ENCODE measurements around the gene CDK6. TPM values are rescaled to one million over a fixed set of nuclear protein-coding genes. Genes with fewer than 3 reads are reported as not detected.
A peak's percentile ranks its signal among the peaks of the same experiment; 100 is the strongest.

Gene CDK6
- total and polyA plus RNA-seq, 9 of the 15 experiments (the other 6 are each of a cell fraction or from before 2014, with no cell fraction given) = 7.6 to 109 (median 44.4) TPM

GRCh38 chr7:92835261-92835850, 1.0 kb downstream of the CDK6 start (continued):
- peak; percentile 47 for TF ChIP-seq TAF1 (IDR thresholded peaks at IDR 0.05; ENCODE audit: control insufficient read depth, extremely low read depth, insufficient read depth, low read length, severe bottlenecking)
- no peak for TF ChIP-seq RBM15 (IDR thresholded peaks at IDR 0.05; ENCODE audit: insufficient read depth, low read length)
- no peak for TF ChIP-seq DACH1 (IDR thresholded peaks at IDR 0.05; ENCODE audit: partially characterized antibody)
- TF ChIP-seq NUFIP1 (IDR thresholded peaks at IDR 0.05; ENCODE audit: partially characterized antibody) = no peak
- TF ChIP-seq HDAC1 (IDR thresholded peaks at IDR 0.05) = peak in 1 of 2 experiments; percentile 86; a peak in 2 of 4 replicates
- TF ChIP-seq EP400 (IDR thresholded peaks at IDR 0.05) = peak; percentile 78; the same call in 1 of the 2 replicates
- peak; percentile 15; the same call in 1 of the 2 replicates for TF ChIP-seq PML (IDR thresholded peaks at IDR 0.05; ENCODE audit: low read length)
- peak; percentile 60; the same call in 1 of the 2 replicates for TF ChIP-seq ELF4 (CRISPR knock-in tag; IDR thresholded peaks at IDR 0.05)
- TF ChIP-seq, protein P1, sequence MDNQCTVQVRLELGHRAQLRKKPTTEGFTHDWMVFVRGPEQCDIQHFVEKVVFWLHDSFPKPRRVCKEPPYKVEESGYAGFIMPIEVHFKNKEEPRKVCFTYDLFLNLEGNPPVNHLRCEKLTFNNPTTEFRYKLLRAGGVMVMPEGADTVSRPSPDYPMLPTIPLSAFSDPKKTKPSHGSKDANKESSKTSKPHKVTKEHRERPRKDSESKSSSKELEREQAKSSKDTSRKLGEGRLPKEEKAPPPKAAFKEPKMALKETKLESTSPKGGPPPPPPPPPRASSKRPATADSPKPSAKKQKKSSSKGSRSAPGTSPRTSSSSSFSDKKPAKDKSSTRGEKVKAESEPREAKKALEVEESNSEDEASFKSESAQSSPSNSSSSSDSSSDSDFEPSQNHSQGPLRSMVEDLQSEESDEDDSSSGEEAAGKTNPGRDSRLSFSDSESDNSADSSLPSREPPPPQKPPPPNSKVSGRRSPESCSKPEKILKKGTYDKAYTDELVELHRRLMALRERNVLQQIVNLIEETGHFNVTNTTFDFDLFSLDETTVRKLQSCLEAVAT (IDR thresholded peaks at IDR 0.05) = peak in 1 of 2 experiments; percentile 77; a peak in 3 of 4 replicates
- TF ChIP-seq ZKSCAN1 (IDR thresholded peaks at IDR 0.05; ENCODE audit: low read depth, low read length) = 0 out of 2 replicates have a peak, but pooled peaks have one; percentile 15
- peak; percentile 86 for TF ChIP-seq ELF1 (tag; IDR thresholded peaks at IDR 0.05)
- no peak for TF ChIP-seq FOXK1 (CRISPR knock-in tag; IDR thresholded peaks at IDR 0.05; ENCODE audit: borderline replicate concordance)
- TF ChIP-seq RAD51 (IDR thresholded peaks at IDR 0.05; ENCODE audit: borderline replicate concordance, low read depth) = no peak
- 0 out of 2 replicates have a peak, but pooled peaks have one; percentile 30 for TF ChIP-seq ZNF12 (CRISPR knock-in tag; IDR thresholded peaks at IDR 0.05)
- TF ChIP-seq, protein P2, sequence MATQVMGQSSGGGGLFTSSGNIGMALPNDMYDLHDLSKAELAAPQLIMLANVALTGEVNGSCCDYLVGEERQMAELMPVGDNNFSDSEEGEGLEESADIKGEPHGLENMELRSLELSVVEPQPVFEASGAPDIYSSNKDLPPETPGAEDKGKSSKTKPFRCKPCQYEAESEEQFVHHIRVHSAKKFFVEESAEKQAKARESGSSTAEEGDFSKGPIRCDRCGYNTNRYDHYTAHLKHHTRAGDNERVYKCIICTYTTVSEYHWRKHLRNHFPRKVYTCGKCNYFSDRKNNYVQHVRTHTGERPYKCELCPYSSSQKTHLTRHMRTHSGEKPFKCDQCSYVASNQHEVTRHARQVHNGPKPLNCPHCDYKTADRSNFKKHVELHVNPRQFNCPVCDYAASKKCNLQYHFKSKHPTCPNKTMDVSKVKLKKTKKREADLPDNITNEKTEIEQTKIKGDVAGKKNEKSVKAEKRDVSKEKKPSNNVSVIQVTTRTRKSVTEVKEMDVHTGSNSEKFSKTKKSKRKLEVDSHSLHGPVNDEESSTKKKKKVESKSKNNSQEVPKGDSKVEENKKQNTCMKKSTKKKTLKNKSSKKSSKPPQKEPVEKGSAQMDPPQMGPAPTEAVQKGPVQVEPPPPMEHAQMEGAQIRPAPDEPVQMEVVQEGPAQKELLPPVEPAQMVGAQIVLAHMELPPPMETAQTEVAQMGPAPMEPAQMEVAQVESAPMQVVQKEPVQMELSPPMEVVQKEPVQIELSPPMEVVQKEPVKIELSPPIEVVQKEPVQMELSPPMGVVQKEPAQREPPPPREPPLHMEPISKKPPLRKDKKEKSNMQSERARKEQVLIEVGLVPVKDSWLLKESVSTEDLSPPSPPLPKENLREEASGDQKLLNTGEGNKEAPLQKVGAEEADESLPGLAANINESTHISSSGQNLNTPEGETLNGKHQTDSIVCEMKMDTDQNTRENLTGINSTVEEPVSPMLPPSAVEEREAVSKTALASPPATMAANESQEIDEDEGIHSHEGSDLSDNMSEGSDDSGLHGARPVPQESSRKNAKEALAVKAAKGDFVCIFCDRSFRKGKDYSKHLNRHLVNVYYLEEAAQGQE (IDR thresholded peaks at IDR 0.05; ENCODE audit: borderline replicate concordance) = 0 out of 2 replicates have a peak, but pooled peaks have one; percentile 5
- TF ChIP-seq, protein P2 (CRISPR knock-in tag; IDR thresholded peaks at IDR 0.05; ENCODE audit: low read depth) = no peak
- TF ChIP-seq, protein P3, sequence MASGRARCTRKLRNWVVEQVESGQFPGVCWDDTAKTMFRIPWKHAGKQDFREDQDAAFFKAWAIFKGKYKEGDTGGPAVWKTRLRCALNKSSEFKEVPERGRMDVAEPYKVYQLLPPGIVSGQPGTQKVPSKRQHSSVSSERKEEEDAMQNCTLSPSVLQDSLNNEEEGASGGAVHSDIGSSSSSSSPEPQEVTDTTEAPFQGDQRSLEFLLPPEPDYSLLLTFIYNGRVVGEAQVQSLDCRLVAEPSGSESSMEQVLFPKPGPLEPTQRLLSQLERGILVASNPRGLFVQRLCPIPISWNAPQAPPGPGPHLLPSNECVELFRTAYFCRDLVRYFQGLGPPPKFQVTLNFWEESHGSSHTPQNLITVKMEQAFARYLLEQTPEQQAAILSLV (tag; IDR thresholded peaks at IDR 0.05) = no peak
- TF ChIP-seq CREB1 (IDR thresholded peaks at IDR 0.05) = 0 out of 2 replicates have a peak, but pooled peaks have one; percentile 9
- TF ChIP-seq CREB1 (CRISPR knock-in tag; IDR thresholded peaks at IDR 0.05) = no peak

Measured in K562 (cell line).